Ovary (tissue), 9 donors: Measurements from ENCODE around the gene MSI2. TPM values are rescaled to one million over a fixed set of nuclear protein-coding genes. Genes with fewer than 3 reads are reported as not detected.

Experiments
- DNase-seq, 5 donors: peaks; one replicate each; pipeline ENCODE4 v3.0.0-alpha.2; 2019 to 2020
- H3K27ac ChIP-seq, 2 donors: fragments of 200-600 bp; one replicate each; pipeline versions ENCODE4 v1.5.1 to v1.8.0; 2019 to 2022
- H3K27me3 ChIP-seq: fragments of 200-600 bp; one replicate; pipeline ENCODE4 v1.8.0; 2022
- H3K36me3 ChIP-seq: fragments of 200-600 bp; sonication (generic); one replicate; pipeline ENCODE4 v1.5.1; 2019
- H3K4me1 ChIP-seq: one replicate; pipeline ENCODE4 v1.8.1; 2013; ENCODE audit warnings: mild to moderate bottlenecking, moderate library complexity; ENCODE audit not compliant: insufficient read depth
- H3K4me3 ChIP-seq: fragments of 200-600 bp; sonication (generic); one replicate; pipeline ENCODE4 v1.5.1; 2017
- H3K9me3 ChIP-seq, 2 donors: fragments of 200-600 bp in 1 of 2; sonication (generic) in 1 of 2; one replicate each; pipeline versions ENCODE4 v1.5.1 to v1.8.1; 2013 to 2019; ENCODE audit warnings: mild to moderate bottlenecking in 1 of 2, moderate library complexity in 1 of 2
- CTCF ChIP-seq, 3 donors: fragments of 450-650 bp in 2 of 3; fragments of 200-600 bp in 1 of 3; IDR thresholded peaks; one replicate each; pipeline versions ENCODE4 v1.5.1 to v1.8.0; 2016 to 2022; ENCODE audit warnings: antibody characterized with exemption in 3 of 3, mild to moderate bottlenecking in 1 of 3
- EP300 ChIP-seq: sonication (generic); formaldehyde crosslinking; IDR thresholded peaks from one replicate; pipeline ENCODE4 v1.6.1; 2017; ENCODE audit warnings: antibody characterized with exemption
- POLR2A ChIP-seq: fragments of 450-650 bp; IDR thresholded peaks from one replicate; pipeline ENCODE4 v1.6.1; 2017; ENCODE audit warnings: antibody characterized with exemption, mild to moderate bottlenecking, moderate library complexity
- WGBS, 3 donors: extraction: QIAGEN DNeasy Blood & Tissue Kit in 1 of 3; methylation state at CpG; one replicate each; pipeline versions ENCODE4 v1.1.5 to v1.1.7; 2013 to 2017; 5-methylcytosine and 5-hydroxymethylcytosine counted together
- intact Hi-C, 4 donors: fragments of 100-400 bp; cut with DNase I; formaldehyde crosslinking; loops; one replicate each; pipeline versions ENCODE4 v1.11.0 to v1.15.1; 2022 to 2023
- polyA plus RNA-seq, 2 donors: library from polyadenylated mRNA; stranded (reverse); fragments of 200-250 nt in 1 of 2; fragments of 350-450 nt in 1 of 2; fragmentation: Illumina TruSeq in 1 of 2; extraction: RNeasy Lipid Tissue Mini Kit (QIAGEN cat#74804) in 1 of 2; gene quantifications; one replicate each; pipeline ENCODE4 v1.2.3, GENCODE V29; 2013 to 2014
- total RNA-seq, 7 donors: library from RNA; depleted of rRNA in 2 of 7; stranded (reverse); fragments of >200 nt in 2 of 7; fragmentation: NEBNext Ultra II Directional in 3 of 7; extraction: Animal tissue kit (Norgen Biotek cat#: 25700) in 3 of 7; gene quantifications; one replicate each; pipeline versions ENCODE4 v1.1.0 to v1.2.4, GENCODE V29; 2016 to 2023
- donor health status: DM: no; HTN: no; CAD: no; lungs with moderate emphysema.
- donor health status: DM: no; HTN: no; CAD: no.
- donor health status: Bipolar disorder and iron deficiency.
- donor health status: DM: yes; HTN: yes; CAD: no.
- donor health status: DM: no; HTN: no; CAD: no.
- donor health status: DM: yes; HTN: yes; CAD: no.

The MSI2 gene
- total and polyA plus RNA-seq, 9 donors, result 43.1 to 199 (median 120) TPM

DNA sequence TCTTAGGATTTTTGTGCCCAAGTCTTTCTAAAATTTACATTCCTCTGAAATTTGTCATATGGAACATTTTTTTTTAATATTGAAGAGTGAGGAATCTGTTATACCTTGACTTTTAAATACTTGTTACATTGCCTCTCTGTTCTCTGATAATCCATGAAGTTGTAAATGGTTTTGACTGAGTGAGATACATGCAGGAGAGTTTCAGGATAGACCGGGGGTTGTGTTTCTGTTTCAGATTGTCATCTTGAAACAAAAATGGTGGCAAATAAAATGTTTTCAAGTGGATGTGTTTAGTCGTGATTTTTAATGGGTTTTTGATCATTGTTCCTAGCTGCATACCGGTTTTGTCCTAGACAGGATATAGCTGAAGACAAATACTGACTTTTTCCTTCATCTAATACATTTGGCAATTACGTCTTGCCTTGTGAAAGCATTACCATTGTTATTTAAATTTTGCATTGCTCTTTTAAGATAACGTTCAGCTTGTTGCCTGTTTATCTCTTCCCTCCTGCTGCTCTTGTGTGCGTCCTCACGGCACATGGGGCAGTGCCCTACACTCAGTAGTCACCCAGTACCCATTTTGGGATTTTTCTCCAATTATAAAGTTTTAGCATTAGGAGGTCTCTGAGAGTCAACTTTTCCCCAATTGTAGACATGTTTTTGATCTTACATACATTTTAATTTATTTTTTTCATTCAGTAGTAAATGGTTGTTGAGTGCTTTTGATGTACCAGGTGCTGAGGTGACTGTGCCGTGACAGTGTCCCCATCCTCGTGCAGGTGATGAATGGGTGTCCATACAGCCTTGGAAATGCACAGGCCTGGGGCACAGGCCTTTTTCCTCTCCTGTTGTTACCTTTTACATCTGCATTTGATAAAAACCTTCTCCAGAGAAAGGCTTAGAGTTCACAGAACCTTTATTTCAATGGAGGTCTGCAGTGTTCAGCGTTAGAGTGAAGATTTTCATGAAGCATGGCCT is 169.9 kb downstream of the MSI2 start:
- Histone ChIP-seq H3K27ac (no peak overlapping the region), H3K36me3 (no peaks in the 10 kb centered on the region), H3K4me1 (peaks cover 10% of the 10 kb centered on the region), H3K27me3 (no peaks in the 10 kb centered on the region), H3K4me3 (no peak overlapping the region), H3K9me3 (no peaks in the 10 kb centered on the region)
- intact Hi-C loops, result no loop called here
- DNase-seq, result no peak
- 59 to 79% (median 65%) methylated on average over 10 of the region's 10 CpGs for WGBS, 3 donors
- TF ChIP-seq POLR2A, result no peak
- no peak for TF ChIP-seq CTCF (IDR thresholded peaks at IDR 0.05)
- no peak for TF ChIP-seq EP300

DNA sequence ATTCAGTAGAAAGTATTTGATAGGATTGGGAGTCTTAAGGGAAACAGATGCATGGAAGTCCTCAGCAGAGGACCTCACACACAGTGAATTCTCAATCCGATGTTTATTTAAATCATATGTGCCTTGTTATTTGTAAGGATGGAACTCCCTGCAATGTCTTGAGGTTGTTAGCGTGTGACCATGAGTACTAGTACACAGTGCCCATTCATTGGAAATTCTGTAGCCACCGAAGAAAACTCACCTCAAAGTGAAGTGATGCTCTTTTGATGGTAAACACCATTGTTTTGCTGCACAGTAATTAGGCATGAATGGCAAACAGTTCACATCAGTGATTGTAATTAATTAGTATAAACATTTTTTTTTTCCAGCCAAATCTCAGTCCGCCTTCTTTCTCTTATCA is 173.6 kb downstream of the MSI2 start:
- peaks cover 13% of the 10 kb centered on the region for H3K4me1 ChIP-seq
- no peaks in the 10 kb centered on the region for H3K36me3 ChIP-seq
- no peaks in the 10 kb centered on the region for H3K9me3 ChIP-seq
- no peak overlapping the region for H3K4me3 ChIP-seq
- no peak overlapping the region for H3K27ac ChIP-seq
- 79 to 83% (median 81%) methylated on average over 4 of the region's 4 CpGs for WGBS, 3 donors
- TF ChIP-seq EP300 (no peak), POLR2A (no peak), CTCF (IDR thresholded peaks at IDR 0.05) (no peak)
- DNase-seq, result no peak
- H3K27me3 ChIP-seq, result no peaks in the 10 kb centered on the region
- intact Hi-C loops, result no loop called here

DNA sequence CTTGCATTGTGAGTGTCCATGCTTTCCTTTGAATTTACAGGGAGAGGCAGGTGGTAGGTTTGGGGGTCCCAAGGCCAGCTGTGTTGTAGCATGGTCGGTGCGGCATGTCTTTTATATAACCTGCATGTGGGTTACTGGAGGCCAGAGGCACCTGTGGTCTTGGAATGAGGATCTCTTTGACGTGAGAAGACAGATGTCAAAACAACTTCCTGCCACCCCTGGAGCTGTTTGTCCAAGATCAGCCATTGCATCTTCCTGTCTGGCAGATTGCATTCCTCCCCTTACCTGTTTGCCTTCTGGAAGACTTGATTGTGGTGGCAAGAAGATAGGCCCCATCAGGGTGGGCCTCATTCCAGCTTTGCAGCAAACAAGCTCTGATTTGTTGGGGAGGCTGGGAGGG is 175.1 kb downstream of the MSI2 start:
- TF ChIP-seq EP300 (no peak), POLR2A (no peak), CTCF (IDR thresholded peaks at IDR 0.05) (no peak)
- 94 to 96% (median 96%) methylated on average over 3 of the region's 3 CpGs for WGBS, 3 donors
- Histone ChIP-seq H3K4me3 (no peak overlapping the region), H3K27me3 (no peaks in the 10 kb centered on the region), H3K36me3 (no peaks in the 10 kb centered on the region), H3K27ac (no peak overlapping the region), H3K4me1 (peaks cover 15% of the 10 kb centered on the region), H3K9me3 (no peaks in the 10 kb centered on the region)
- intact Hi-C loops, result no loop called here
- DNase-seq, result no peak

DNA sequence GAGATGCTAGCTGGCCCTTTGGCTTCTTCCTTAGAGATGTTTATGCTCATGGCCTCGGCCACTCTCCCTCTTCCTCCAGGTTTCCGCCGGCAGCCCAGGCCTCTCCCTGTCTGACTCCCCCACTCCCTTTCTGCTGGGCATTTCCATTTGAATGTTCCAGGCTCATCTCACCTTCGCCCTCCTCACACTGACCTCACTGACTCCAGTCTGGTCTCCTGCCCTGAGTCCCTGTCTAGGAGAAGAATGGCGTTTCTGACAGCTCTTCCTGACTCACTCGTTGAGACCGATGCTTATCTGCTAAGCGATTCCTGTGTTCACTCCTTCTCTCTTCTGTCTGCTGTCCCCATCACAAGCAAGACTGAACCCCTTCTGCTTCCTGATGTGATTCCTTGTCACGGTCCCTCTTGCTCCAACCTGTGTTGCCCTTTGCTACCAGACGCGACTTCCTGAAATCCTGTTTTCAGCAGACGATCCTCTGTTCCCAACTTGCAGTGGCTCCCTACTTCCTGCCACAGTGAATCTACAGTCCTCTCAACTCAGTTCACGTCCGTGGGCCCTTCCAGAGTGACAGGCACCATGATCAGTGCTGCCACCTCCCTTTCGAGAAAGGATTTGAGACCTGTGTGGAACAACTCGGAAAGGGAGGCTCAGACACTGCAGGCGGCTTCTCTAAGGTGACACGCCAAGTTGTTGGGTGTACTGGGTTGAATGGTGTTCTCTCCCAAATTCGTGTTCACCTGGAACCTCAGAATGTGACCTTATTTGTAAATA is 176.4 kb downstream of the MSI2 start:
- H3K27me3 ChIP-seq, result no peaks in the 10 kb centered on the region
- WGBS, 3 donors, result 81 to 82% (median 82%) methylated on average over 19 of the region's 19 CpGs
- H3K36me3 ChIP-seq, result no peaks in the 10 kb centered on the region
- H3K27ac ChIP-seq, result no peak overlapping the region
- H3K4me1 ChIP-seq, result peaks cover 20% of the 10 kb centered on the region
- H3K4me3 ChIP-seq, result no peak overlapping the region
- intact Hi-C loops, result no loop called here
- TF ChIP-seq POLR2A, result no peak
- no peak for TF ChIP-seq EP300
- TF ChIP-seq CTCF (IDR thresholded peaks at IDR 0.05), result no peak
- DNase-seq, result no peak
- H3K9me3 ChIP-seq, result no peaks in the 10 kb centered on the region
